ENCODE measurements around the gene LCN1. TPM values are rescaled to one million over a fixed set of nuclear protein-coding genes. Genes with fewer than 3 reads are reported as not detected.
A peak's percentile ranks its signal among the peaks of the same experiment; 100 is the strongest.

The LCN1 gene
- total and polyA plus RNA-seq, 2 of the 4 experiments (the other 2 are of a cell fraction), result not detected

DNA sequence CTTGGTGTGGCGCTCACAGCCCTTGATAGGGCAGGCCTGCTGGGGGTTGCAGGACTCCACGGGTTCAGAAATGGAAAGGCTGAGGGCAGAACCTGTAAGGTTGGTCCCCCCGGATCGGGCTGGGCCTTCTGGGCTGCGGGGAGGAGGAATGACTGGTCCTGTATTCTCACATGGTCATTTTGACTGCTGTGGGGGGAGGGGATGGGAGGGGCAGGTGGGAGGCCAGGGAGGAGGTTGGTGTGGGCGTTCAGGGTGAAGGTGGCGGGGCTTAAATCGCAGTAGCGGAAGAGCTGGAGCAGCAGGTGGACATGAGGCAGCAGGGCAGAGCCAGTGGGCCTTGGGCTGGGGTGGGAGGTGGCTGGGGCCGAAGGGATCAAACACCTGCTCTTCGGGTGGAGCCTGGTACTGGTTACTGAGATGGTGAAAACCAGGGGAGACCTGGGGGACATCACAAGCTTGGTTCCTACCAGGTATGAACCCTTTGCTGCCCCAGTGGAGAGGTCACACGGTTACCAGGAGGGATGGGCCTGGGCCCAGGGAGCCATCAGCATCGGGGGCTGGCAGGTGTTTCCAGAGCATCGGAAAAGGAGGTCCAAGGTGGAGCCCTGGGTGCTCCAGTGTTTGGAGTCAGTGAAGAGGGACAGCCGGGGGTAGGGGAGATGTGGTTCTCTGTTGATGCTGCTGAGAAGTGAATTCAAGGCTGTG, 18.9 kb upstream of the LCN1 start:
- Histone ChIP-seq H2AFZ (replicated peaks; ENCODE audit: low read length, poor library complexity) (no peak overlapping the region), H4K8ac (ENCODE audit: low read depth in 2 of 2, low read length in 2 of 2) (no peak overlapping the region), H2BK120ac (ENCODE audit: low read depth, low read length) (no peak overlapping the region), H3K27me3 (ENCODE audit: control insufficient read depth, insufficient read depth, low read length) (no peaks in the 10 kb centered on the region), H2AK9ac (replicated peaks; ENCODE audit: low read depth, low read length, poor library complexity) (peak overlapping the region; percentile 61), H2BK5ac (ENCODE audit: low read depth, low read length, poor library complexity, severe bottlenecking) (no peak overlapping the region), H2AK5ac (ENCODE audit: low read depth, low read length) (no peak overlapping the region), H3K4ac (ENCODE audit: low read depth, low read length) (no peak overlapping the region), H4K91ac (ENCODE audit: insufficient read depth, low read depth, low read length) (no peak overlapping the region), H2BK15ac (ENCODE audit: low read depth, low read length) (no peak overlapping the region), H3K18ac (ENCODE audit: low read depth, low read length) (no peak overlapping the region), H3K4me2 (ENCODE audit: low read depth, low read length) (no peak overlapping the region), H3K4me1 (ENCODE audit: control insufficient read depth, insufficient read depth, low read length) (peaks cover 6% of the 10 kb centered on the region; the same call in 1 of the 2 replicates), H4K5ac (ENCODE audit: low read depth, low read length) (no peak overlapping the region), H3K9me1 (ENCODE audit: insufficient read depth, low read length) (no peaks in the 10 kb centered on the region), H2BK20ac (ENCODE audit: low read depth, low read length) (no peak overlapping the region), H3K14ac (replicated peaks; ENCODE audit: low read depth, low read length) (no peak overlapping the region), H4K20me1 (ENCODE audit: insufficient read depth, low read length) (peaks cover 35% of the 10 kb centered on the region), H3K36me3 (ENCODE audit: control insufficient read depth, insufficient read depth, low read length) (peaks cover 27% of the 10 kb centered on the region), H3K79me1 (ENCODE audit: low read depth in 1 of 2, low read length in 2 of 2) (peaks cover 4 to 37% of the 10 kb centered on the region in 2 experiments), H3K23ac (ENCODE audit: low read depth, low read length) (no peak overlapping the region), H3K9ac (ENCODE audit: low read depth, low read length) (no peak overlapping the region), H3K56ac (ENCODE audit: extremely low read depth, insufficient read depth, low read length) (no peak overlapping the region), H3K4me3 (ENCODE audit: insufficient read depth, low read depth, low read length) (no peak overlapping the region), H3K9me3 (ENCODE audit: control insufficient read depth, insufficient read depth, low read length) (no peaks in the 10 kb centered on the region), H3K27ac (ENCODE audit: insufficient read depth, low read length) (no peak overlapping the region)
- ATAC-seq (ENCODE audit: low read depth), result no peak
- in situ Hi-C loops (cut with MboI; ENCODE audit: low sequenced_read_pairs) (no loop called here), intact Hi-C loops (cut with micrococcal nuclease) (no loop called here), dilution Hi-C loops (cut with HindIII; ENCODE audit: low sequenced_read_pairs, unreplicated experiment) (no loop called here)
- WGBS, 2 experiments (ENCODE audit: extremely low coverage in 2 of 2, insufficient read length in 1 of 2), result 98% methylated on average over 7 of the region's 15 CpGs; no CpG with 5 or more reads in 1 of the 2 experiments
- no peak for DNase-seq
- CTCF ChIA-PET, result no interaction called here
- POLR2A ChIA-PET (ENCODE audit: unreplicated experiment), result no interaction called here
- TF ChIP-seq RFX5 (IDR thresholded peaks at IDR 0.05; ENCODE audit: low read depth, low read length), result no peak
- no peak for TF ChIP-seq MAZ (IDR thresholded peaks at IDR 0.05; ENCODE audit: borderline replicate concordance, low read depth, low read length)
- no peak for TF ChIP-seq MXI1 (IDR thresholded peaks at IDR 0.05; ENCODE audit: borderline replicate concordance, low read depth, low read length)
- no peak for TF ChIP-seq BHLHE40 (IDR thresholded peaks at IDR 0.05; ENCODE audit: low read depth, low read length)
- no peak for TF ChIP-seq CHD1 (IDR thresholded peaks at IDR 0.05; ENCODE audit: low read depth, low read length)
- TF ChIP-seq CEBPB (IDR thresholded peaks at IDR 0.05; ENCODE audit: low read depth, low read length), result no peak
- no peak for TF ChIP-seq NFE2L2 (IDR thresholded peaks at IDR 0.05; ENCODE audit: low read depth, low read length)
- TF ChIP-seq, protein P1, sequence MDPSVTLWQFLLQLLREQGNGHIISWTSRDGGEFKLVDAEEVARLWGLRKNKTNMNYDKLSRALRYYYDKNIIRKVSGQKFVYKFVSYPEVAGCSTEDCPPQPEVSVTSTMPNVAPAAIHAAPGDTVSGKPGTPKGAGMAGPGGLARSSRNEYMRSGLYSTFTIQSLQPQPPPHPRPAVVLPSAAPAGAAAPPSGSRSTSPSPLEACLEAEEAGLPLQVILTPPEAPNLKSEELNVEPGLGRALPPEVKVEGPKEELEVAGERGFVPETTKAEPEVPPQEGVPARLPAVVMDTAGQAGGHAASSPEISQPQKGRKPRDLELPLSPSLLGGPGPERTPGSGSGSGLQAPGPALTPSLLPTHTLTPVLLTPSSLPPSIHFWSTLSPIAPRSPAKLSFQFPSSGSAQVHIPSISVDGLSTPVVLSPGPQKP (IDR thresholded peaks at IDR 0.05; ENCODE audit: borderline replicate concordance, low read depth, low read length), result no peak
- TF ChIP-seq, protein P2, sequence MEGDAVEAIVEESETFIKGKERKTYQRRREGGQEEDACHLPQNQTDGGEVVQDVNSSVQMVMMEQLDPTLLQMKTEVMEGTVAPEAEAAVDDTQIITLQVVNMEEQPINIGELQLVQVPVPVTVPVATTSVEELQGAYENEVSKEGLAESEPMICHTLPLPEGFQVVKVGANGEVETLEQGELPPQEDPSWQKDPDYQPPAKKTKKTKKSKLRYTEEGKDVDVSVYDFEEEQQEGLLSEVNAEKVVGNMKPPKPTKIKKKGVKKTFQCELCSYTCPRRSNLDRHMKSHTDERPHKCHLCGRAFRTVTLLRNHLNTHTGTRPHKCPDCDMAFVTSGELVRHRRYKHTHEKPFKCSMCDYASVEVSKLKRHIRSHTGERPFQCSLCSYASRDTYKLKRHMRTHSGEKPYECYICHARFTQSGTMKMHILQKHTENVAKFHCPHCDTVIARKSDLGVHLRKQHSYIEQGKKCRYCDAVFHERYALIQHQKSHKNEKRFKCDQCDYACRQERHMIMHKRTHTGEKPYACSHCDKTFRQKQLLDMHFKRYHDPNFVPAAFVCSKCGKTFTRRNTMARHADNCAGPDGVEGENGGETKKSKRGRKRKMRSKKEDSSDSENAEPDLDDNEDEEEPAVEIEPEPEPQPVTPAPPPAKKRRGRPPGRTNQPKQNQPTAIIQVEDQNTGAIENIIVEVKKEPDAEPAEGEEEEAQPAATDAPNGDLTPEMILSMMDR (conservative IDR thresholded peaks at IDR 0.05; ENCODE audit: low read depth, low read length), result no peak
- TF ChIP-seq FOS (IDR thresholded peaks at IDR 0.05; ENCODE audit: low read depth, low read length), result no peak
- no peak for TF ChIP-seq RAD21 (IDR thresholded peaks at IDR 0.05; ENCODE audit: low read length)
- TF ChIP-seq POLR2A (IDR thresholded peaks at IDR 0.05; ENCODE audit: low read depth, low read length), result no peak
- no peak for TF ChIP-seq RCOR1 (IDR thresholded peaks at IDR 0.05; ENCODE audit: insufficient replicate concordance, low read length)
- no peak for TF ChIP-seq SMC3 (IDR thresholded peaks at IDR 0.05; ENCODE audit: low read depth, low read length)
- TF ChIP-seq MAFK (IDR thresholded peaks at IDR 0.05; ENCODE audit: low read depth, low read length), result no peak
- TF ChIP-seq, protein P3, sequence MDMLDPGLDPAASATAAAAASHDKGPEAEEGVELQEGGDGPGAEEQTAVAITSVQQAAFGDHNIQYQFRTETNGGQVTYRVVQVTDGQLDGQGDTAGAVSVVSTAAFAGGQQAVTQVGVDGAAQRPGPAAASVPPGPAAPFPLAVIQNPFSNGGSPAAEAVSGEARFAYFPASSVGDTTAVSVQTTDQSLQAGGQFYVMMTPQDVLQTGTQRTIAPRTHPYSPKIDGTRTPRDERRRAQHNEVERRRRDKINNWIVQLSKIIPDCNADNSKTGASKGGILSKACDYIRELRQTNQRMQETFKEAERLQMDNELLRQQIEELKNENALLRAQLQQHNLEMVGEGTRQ (IDR thresholded peaks at IDR 0.05; ENCODE audit: low read depth, low read length), result no peak
- no TSS peak for BruUV-seq (replicated peaks)

All from IMR-90 (cell line).